HT-29 (cell line): ENCODE results near the gene CEBPE. TPM values are rescaled to one million over a fixed set of nuclear protein-coding genes. Genes with fewer than 3 reads are reported as not detected.

Experiments
- DNase-seq: peaks from one replicate; pipeline ENCODE4 v3.0.0-alpha.2; 2015; ENCODE audit warnings: low spot score
- total RNA-seq: library from RNA; depleted of rRNA; stranded (reverse); fragments of >200 nt; shearing (Covaris generic); gene quantifications from 2 replicates; pipeline ENCODE4 v1.2.3, GENCODE V29; 2014

The CEBPE gene
- total RNA-seq, 1 experiment from 2014 or later = not detected

GRCh38 chr14:23143911-23144310 lies 24.9 kb upstream of the CEBPE start:
- DNase-seq = no peak

GRCh38 chr14:23142826-23143225 lies 23.8 kb upstream of the CEBPE start:
- DNase-seq = no peak

- DNase-seq = no peak
These were observed 22.8 kb upstream of the CEBPE start for GRCh38 chr14:23141706-23142444.

- DNase-seq = no peak
These were observed 21.3 kb upstream of the CEBPE start for GRCh38 chr14:23140371-23140770.

GRCh38 chr14:23139874-23140273 lies 20.8 kb upstream of the CEBPE start:
- DNase-seq = no peak

GRCh38 chr14:23137813-23138535 lies 18.9 kb upstream of the CEBPE start:
- no peak for DNase-seq

- DNase-seq = no peak
These were observed 18.2 kb upstream of the CEBPE start for GRCh38 chr14:23137192-23137812.

GRCh38 chr14:23136566-23137133 lies 17.6 kb upstream of the CEBPE start:
- DNase-seq = no peak

- no peak for DNase-seq
These were observed 13.9 kb upstream of the CEBPE start for GRCh38 chr14:23132970-23133369.

- DNase-seq = no peak
These were observed 12.4 kb upstream of the CEBPE start for GRCh38 chr14:23131482-23131881.

- no peak for DNase-seq
These were observed 11.8 kb upstream of the CEBPE start for GRCh38 chr14:23130871-23131270.

- no peak for DNase-seq
These were observed 10.8 kb upstream of the CEBPE start for GRCh38 chr14:23129759-23130316.

GRCh38 chr14:23128969-23129758 lies 10.1 kb upstream of the CEBPE start:
- no peak for DNase-seq

- DNase-seq = no peak
These were observed 8.8 kb upstream of the CEBPE start for GRCh38 chr14:23127861-23128260.

GRCh38 chr14:23126548-23127278 lies 7.7 kb upstream of the CEBPE start:
- no peak for DNase-seq

- no peak for DNase-seq
These were observed 7.0 kb upstream of the CEBPE start for GRCh38 chr14:23125933-23126524.

GRCh38 chr14:23125011-23125410 lies 6.0 kb upstream of the CEBPE start:
- no peak for DNase-seq

GRCh38 chr14:23124337-23124954 lies 5.4 kb upstream of the CEBPE start:
- DNase-seq = no peak

- DNase-seq = peak; percentile 71
These were observed 4.4 kb upstream of the CEBPE start for GRCh38 chr14:23123419-23123818.

GRCh38 chr14:23122086-23122485 lies 3.0 kb upstream of the CEBPE start:
- DNase-seq = no peak
